SH-SY5Y (cell line): ENCODE data around the gene WIPF2.

ENCODE experiments used
- GATA2 ChIP-seq: IDR thresholded peaks from 2 replicates; pipeline ENCODE4 v1.6.1; 2011; ENCODE audit warnings: mild to moderate bottlenecking, low read depth, low read length
- GATA3 ChIP-seq: IDR thresholded peaks from 2 replicates; pipeline ENCODE4 v1.6.1; 2011; ENCODE audit warnings: low read depth, mild to moderate bottlenecking, low read length, moderate library complexity

- TF ChIP-seq GATA2 (no peak), GATA3 (no peak)
These were observed 111.9 kb downstream of the WIPF2 start for GRCh38 chr17:40330850-40331470.
